OCI-LY1 (cell line): Measurements from ENCODE around the gene SECTM1.
A peak's percentile ranks its signal among the peaks of the same experiment; 100 is the strongest.

Experiments used
- H2AFZ ChIP-seq: fragments of 200-600 bp; sonication (generic), shearing (Covaris generic); 2 replicates; pipeline ENCODE4 v1.6.0; 2014; ENCODE audit warnings: antibody characterized with exemption, mild to moderate bottlenecking, low read length
- H3F3A ChIP-seq: fragments of 200-600 bp; sonication (generic), shearing (Covaris generic); 2 replicates; pipeline ENCODE4 v1.6.0; 2014; ENCODE audit warnings: mild to moderate bottlenecking, antibody characterized with exemption, low read length, moderate library complexity; ENCODE audit not compliant: insufficient read depth
- H3K27ac ChIP-seq: fragments of 200-600 bp; sonication (generic); 2 replicates; pipeline ENCODE4 v1.5.1; 2014; ENCODE audit warnings: low read length, mixed run types, mild to moderate bottlenecking, low read depth; ENCODE audit not compliant: poor library complexity, severe bottlenecking
- H3K27me3 ChIP-seq: fragments of 200-600 bp; sonication (generic); 2 replicates; pipeline ENCODE4 v1.6.0; 2014; ENCODE audit warnings: antibody characterized with exemption, mild to moderate bottlenecking, low read length, moderate library complexity; ENCODE audit not compliant: insufficient read depth
- H3K36me3 ChIP-seq: fragments of 200-600 bp; sonication (generic); 2 replicates; pipeline ENCODE4 v1.6.1; 2014; ENCODE audit warnings: mild to moderate bottlenecking, antibody characterized with exemption, low read length, moderate library complexity, mixed read lengths; ENCODE audit not compliant: insufficient read depth
- H3K4me1 ChIP-seq: fragments of 200-600 bp; sonication (generic); 2 replicates; pipeline ENCODE4 v1.5.1; 2014; ENCODE audit warnings: mild to moderate bottlenecking, low read length, moderate library complexity; ENCODE audit not compliant: insufficient read depth, severe bottlenecking
- H3K4me2 ChIP-seq: fragments of 200-600 bp; sonication (generic), shearing (Covaris generic); 2 replicates; pipeline ENCODE4 v1.6.1; 2014; ENCODE audit warnings: low read length
- H3K4me3 ChIP-seq: fragments of 200-600 bp; sonication (generic); 2 replicates; pipeline ENCODE4 v1.5.1; 2014; ENCODE audit warnings: low read length, low read depth, mild to moderate bottlenecking, mixed read lengths; ENCODE audit not compliant: poor library complexity, severe bottlenecking
- H3K79me2 ChIP-seq: fragments of 200-600 bp; shearing (Covaris generic); 2 replicates; pipeline ENCODE4 v1.6.1; 2016; ENCODE audit warnings: mixed run types, low read length, mixed read lengths; ENCODE audit not compliant: insufficient read depth
- H3K9ac ChIP-seq: fragments of 200-600 bp; sonication (generic), shearing (Covaris generic); 2 replicates; pipeline ENCODE4 v1.6.1; 2014; ENCODE audit warnings: mild to moderate bottlenecking, low read length, mixed read lengths
- H3K9me2 ChIP-seq: fragments of 200-600 bp; sonication (generic), shearing (Covaris generic); 2 replicates; pipeline ENCODE4 v1.6.1; 2014; ENCODE audit warnings: low read depth, mild to moderate bottlenecking, low read length, mixed read lengths
- H3K9me3 ChIP-seq: fragments of 200-600 bp; shearing (Covaris generic); 2 replicates; pipeline ENCODE4 v1.6.1; 2014; ENCODE audit warnings: low read length, mixed read lengths
- H4K20me1 ChIP-seq: fragments of 200-600 bp; sonication (generic), shearing (Covaris generic); 2 replicates; pipeline ENCODE4 v1.6.0; 2016; ENCODE audit warnings: mild to moderate bottlenecking, low read length; ENCODE audit not compliant: insufficient read depth
- EZH2 ChIP-seq: fragments of 200-600 bp; sonication (generic), shearing (Covaris generic); IDR thresholded peaks from 2 replicates; pipeline ENCODE4 v1.8.0; 2017; ENCODE audit warnings: borderline replicate concordance, mixed run types, mild to moderate bottlenecking, antibody characterized with exemption, low read length, moderate library complexity, mixed read lengths
- TF ChIP-seq, protein P1 (sequence below): fragments of 200-600 bp; sonication (generic), shearing (Covaris generic); IDR thresholded peaks from 2 replicates; pipeline ENCODE4 v1.5.1; 2017; ENCODE audit warnings: mild to moderate bottlenecking, antibody characterized with exemption, low read length, moderate library complexity, mixed read lengths

SECTM1 gene

GRCh38 chr17:82346342-82347300 lies 13.1 kb upstream of the SECTM1 start:
- H3K9ac ChIP-seq: no peak overlapping the region
- H3K79me2 ChIP-seq: no peaks in the 10 kb centered on the region
- H3K4me1 ChIP-seq: peaks cover 30% of the 10 kb centered on the region
- no peaks in the 10 kb centered on the region for H3K9me3 ChIP-seq
- H3K27me3 ChIP-seq: peaks cover 7% of the 10 kb centered on the region; the same call in 1 of the 2 replicates
- H3K4me2 ChIP-seq: peak overlapping the region; percentile 14; the same call in 1 of the 2 replicates
- no peak overlapping the region for H3K4me3 ChIP-seq
- no peaks in the 10 kb centered on the region for H3K9me2 ChIP-seq
- no peaks in the 10 kb centered on the region for H3K36me3 ChIP-seq
- TF ChIP-seq EZH2: no peak
- TF ChIP-seq, protein P1, sequence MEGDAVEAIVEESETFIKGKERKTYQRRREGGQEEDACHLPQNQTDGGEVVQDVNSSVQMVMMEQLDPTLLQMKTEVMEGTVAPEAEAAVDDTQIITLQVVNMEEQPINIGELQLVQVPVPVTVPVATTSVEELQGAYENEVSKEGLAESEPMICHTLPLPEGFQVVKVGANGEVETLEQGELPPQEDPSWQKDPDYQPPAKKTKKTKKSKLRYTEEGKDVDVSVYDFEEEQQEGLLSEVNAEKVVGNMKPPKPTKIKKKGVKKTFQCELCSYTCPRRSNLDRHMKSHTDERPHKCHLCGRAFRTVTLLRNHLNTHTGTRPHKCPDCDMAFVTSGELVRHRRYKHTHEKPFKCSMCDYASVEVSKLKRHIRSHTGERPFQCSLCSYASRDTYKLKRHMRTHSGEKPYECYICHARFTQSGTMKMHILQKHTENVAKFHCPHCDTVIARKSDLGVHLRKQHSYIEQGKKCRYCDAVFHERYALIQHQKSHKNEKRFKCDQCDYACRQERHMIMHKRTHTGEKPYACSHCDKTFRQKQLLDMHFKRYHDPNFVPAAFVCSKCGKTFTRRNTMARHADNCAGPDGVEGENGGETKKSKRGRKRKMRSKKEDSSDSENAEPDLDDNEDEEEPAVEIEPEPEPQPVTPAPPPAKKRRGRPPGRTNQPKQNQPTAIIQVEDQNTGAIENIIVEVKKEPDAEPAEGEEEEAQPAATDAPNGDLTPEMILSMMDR: no peak
- no peaks in the 10 kb centered on the region; the same call in 1 of the 2 replicates for H3F3A ChIP-seq
- H3K27ac ChIP-seq: no peak overlapping the region
- H2AFZ ChIP-seq: no peak overlapping the region
- H4K20me1 ChIP-seq: no peaks in the 10 kb centered on the region

- Histone ChIP-seq H3K9me2 (no peaks in the 10 kb centered on the region), H3K9ac (no peak overlapping the region), H3K36me3 (no peaks in the 10 kb centered on the region; the same call in 1 of the 2 replicates), H4K20me1 (no peaks in the 10 kb centered on the region), H3F3A (no peaks in the 10 kb centered on the region; the same call in 1 of the 2 replicates), H3K4me2 (no peak overlapping the region), H3K4me1 (peaks cover 18% of the 10 kb centered on the region), H3K9me3 (no peaks in the 10 kb centered on the region), H2AFZ (no peak overlapping the region), H3K27ac (no peak overlapping the region), H3K27me3 (peaks cover 7% of the 10 kb centered on the region; the same call in 1 of the 2 replicates), H3K4me3 (no peak overlapping the region), H3K79me2 (no peaks in the 10 kb centered on the region)
- TF ChIP-seq EZH2: no peak
- TF ChIP-seq, protein P1: no peak
Observed at GRCh38 chr17:82345151-82345976, 11.8 kb upstream of the SECTM1 start.

GRCh38 chr17:82344175-82344907 lies 10.8 kb upstream of the SECTM1 start:
- H3K4me3 ChIP-seq: no peak overlapping the region
- H3K9me3 ChIP-seq: no peaks in the 10 kb centered on the region
- no peaks in the 10 kb centered on the region; the same call in 1 of the 2 replicates for H3K36me3 ChIP-seq
- peaks cover 9% of the 10 kb centered on the region for H3K4me1 ChIP-seq
- no peaks in the 10 kb centered on the region for H4K20me1 ChIP-seq
- H3K4me2 ChIP-seq: no peak overlapping the region
- H3K9me2 ChIP-seq: no peaks in the 10 kb centered on the region
- no peak overlapping the region for H2AFZ ChIP-seq
- no peaks in the 10 kb centered on the region for H3K79me2 ChIP-seq
- no peak overlapping the region for H3K9ac ChIP-seq
- peaks cover 7% of the 10 kb centered on the region; the same call in 1 of the 2 replicates for H3K27me3 ChIP-seq
- TF ChIP-seq EZH2: no peak
- TF ChIP-seq, protein P1: no peak
- no peaks in the 10 kb centered on the region; the same call in 1 of the 2 replicates for H3F3A ChIP-seq
- H3K27ac ChIP-seq: no peak overlapping the region
